Common myeloid progenitor, CD34-positive (primary cell): ENCODE data around the gene SCNN1A.

Source experiments
- CTCF ChIA-PET: fragments of 350-600 bp; sonication (Branson Sonifier 250); formaldehyde crosslinking; loops from one replicate; lab custom pipeline; 2021; ENCODE audit warnings: antibody characterized with exemption; lab: Charles Lee
- POLR2A ChIA-PET: fragments of 350-600 bp; sonication (Branson Sonifier 250); formaldehyde crosslinking; loops from one replicate; lab custom pipeline; 2021; ENCODE audit warnings: antibody characterized with exemption; lab: Charles Lee
- DNase-seq, 3 donors: peaks; one replicate each; pipeline versions ENCODE4 v3.0.0 to v3.0.0-alpha.2; 2013
- H3K27ac ChIP-seq, 2 experiments: 1 replicate in 1 of 2; 2 replicates in 1 of 2; pipeline ENCODE4 v1.7.0; 2013; ENCODE audit warnings: inconsistent platforms in 2 of 2, low read length in 2 of 2, mild to moderate bottlenecking in 2 of 2, low read depth in 1 of 2, moderate library complexity in 1 of 2; ENCODE audit not compliant: severe bottlenecking in 2 of 2, insufficient read depth in 1 of 2, poor library complexity in 1 of 2
- H3K27me3 ChIP-seq, 5 experiments: replicated peaks in 2 of 5; 1 replicate in 3 of 5; 2 replicates in 2 of 5; pipeline versions ENCODE4 v1.6.1 to v1.7.0; 2013; ENCODE audit warnings: low read length in 4 of 5, mild to moderate bottlenecking in 2 of 5, moderate library complexity in 2 of 5, inconsistent platforms in 1 of 5; ENCODE audit not compliant: insufficient read depth in 5 of 5, control insufficient read depth in 4 of 5
- H3K36me3 ChIP-seq, 4 experiments: 1 replicate in 2 of 4; 2 replicates in 2 of 4; pipeline versions ENCODE4 v1.6.1 to v1.7.0; 2013; ENCODE audit warnings: low read length in 3 of 4, control low read depth in 1 of 4, mild to moderate bottlenecking in 1 of 4; ENCODE audit not compliant: control insufficient read depth in 4 of 4, insufficient read depth in 4 of 4
- H3K4me1 ChIP-seq, 4 experiments: 1 replicate in 3 of 4; 2 replicates in 1 of 4; pipeline versions ENCODE4 v1.6.1 to v1.7.1; 2013; ENCODE audit warnings: low read length in 3 of 4, mild to moderate bottlenecking in 3 of 4, control low read depth in 1 of 4, inconsistent platforms in 1 of 4, moderate library complexity in 1 of 4; ENCODE audit not compliant: control insufficient read depth in 4 of 4, insufficient read depth in 4 of 4; ENCODE audit errors: control extremely low read depth in 1 of 4
- H3K4me3 ChIP-seq, 7 experiments: 1 replicate in 4 of 7; 2 replicates in 3 of 7; pipeline versions ENCODE4 v1.5.1 to v1.7.0; 2013; ENCODE audit warnings: mild to moderate bottlenecking in 7 of 7, low read length in 6 of 7, moderate library complexity in 6 of 7, inconsistent platforms in 2 of 7, low read depth in 2 of 7, control low read depth in 1 of 7; ENCODE audit not compliant: insufficient read depth in 4 of 7, control insufficient read depth in 1 of 7; ENCODE audit errors: extremely low read depth in 1 of 7
- H3K9me3 ChIP-seq, 5 experiments: 1 replicate in 4 of 5; 2 replicates in 1 of 5; pipeline versions ENCODE4 v1.6.1 to v1.7.1; 2013; ENCODE audit warnings: low read length in 4 of 5, mild to moderate bottlenecking in 2 of 5, inconsistent platforms in 1 of 5, low read depth in 1 of 5, moderate library complexity in 1 of 5; ENCODE audit not compliant: control insufficient read depth in 4 of 5, insufficient read depth in 2 of 5; ENCODE audit errors: control extremely low read depth in 1 of 5
- WGBS: methylation state at CpG from one replicate; pipeline ENCODE4 v1.1.5; 2013; ENCODE audit not compliant: insufficient coverage; 5-methylcytosine and 5-hydroxymethylcytosine counted together

The SCNN1A gene

DNA sequence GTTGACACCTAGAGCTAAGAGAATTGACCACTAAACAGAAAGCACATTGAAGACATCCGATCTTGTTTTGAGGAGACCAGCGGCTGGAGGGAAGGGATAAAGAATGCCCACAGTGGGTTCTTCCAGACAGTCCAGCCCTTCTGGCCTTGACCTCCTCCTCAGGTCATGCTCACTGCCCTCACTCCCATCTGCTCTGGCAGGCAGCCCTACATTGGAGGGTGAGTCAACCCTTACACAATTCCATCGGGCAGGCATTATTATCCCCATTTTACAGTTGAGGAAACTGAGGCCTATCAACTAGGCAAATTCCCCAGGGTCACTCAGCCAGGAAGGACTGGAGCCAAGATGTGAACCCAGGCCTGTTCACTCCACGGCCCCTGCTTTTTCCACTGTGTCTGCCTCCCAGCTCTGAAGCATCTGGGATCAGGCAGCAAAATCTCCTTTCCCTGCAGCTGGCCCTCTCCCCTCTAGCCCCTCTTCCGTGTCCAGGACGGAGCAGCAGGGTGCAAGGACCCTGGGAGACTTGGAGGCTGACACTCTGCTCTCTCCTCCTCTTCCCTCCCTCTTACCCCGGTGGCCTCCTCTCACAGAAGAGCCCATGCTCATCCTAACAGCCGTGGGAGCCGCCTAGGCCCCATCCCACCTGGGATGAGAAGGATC is 5.3 kb downstream of the SCNN1A start:
- Histone ChIP-seq H3K27ac (no peak overlapping the region), H3K36me3 (no peaks in the 10 kb centered on the region), H3K27me3 (no peaks in the 10 kb centered on the region), H3K4me1 (peaks cover 8 to 77% (median 47%) of the 10 kb centered on the region in 4 experiments), H3K4me3 (no peak overlapping the region), H3K9me3 (no peaks in the 10 kb centered on the region)
- WGBS: 95% methylated on average over 7 of the region's 9 CpGs
- no peak for DNase-seq
- POLR2A ChIA-PET: no interaction called here
- CTCF ChIA-PET: interaction anchor here (0.7 to 6.9 kb wide), 9 partner anchors 10 to 201 kb away, joined by 3 to 73 read pairs (median 7); partner anchors contain the start of genes LTBR and TNFRSF1A

DNA sequence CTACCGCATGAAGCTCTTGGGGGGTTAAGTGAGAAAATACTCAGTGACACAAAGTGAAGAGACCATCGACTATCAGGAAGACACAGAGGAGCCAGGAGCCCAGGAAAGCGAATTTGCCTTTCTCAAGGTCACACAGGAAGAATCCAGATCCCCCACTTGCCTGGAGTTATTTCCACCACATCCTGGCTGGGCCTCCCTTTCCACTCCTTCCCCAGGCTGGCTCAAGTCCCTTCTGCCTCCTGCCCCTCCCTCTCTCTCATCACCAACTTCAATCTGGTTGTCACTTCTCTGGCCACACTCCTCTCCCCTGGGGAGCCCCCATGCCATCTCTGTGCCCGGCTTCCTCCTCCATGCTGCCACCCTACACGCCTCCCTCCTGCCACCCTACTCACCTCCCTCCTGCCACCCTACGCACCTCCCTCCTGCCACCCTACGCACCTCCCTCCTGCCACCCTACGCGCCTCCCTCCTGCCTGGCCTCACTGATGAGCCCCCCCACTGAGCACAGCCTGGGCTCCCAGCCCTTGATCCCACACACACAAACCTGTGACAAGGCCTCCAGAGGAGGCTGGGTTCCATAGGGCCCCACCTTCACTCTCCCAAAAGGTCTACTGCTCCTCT is 6.3 kb downstream of the SCNN1A start:
- Histone ChIP-seq H3K4me1 (peaks cover 8 to 70% (median 47%) of the 10 kb centered on the region in 4 experiments), H3K36me3 (no peaks in the 10 kb centered on the region), H3K4me3 (no peak overlapping the region), H3K27ac (no peak overlapping the region), H3K9me3 (no peaks in the 10 kb centered on the region), H3K27me3 (no peaks in the 10 kb centered on the region)
- ChIA-PET POLR2A (no interaction called here), CTCF (interaction anchor here (0.7 to 7.2 kb wide), 9 partner anchors 15 to 202 kb away, joined by 3 to 84 read pairs (median 7); partner anchors contain the start of genes LTBR and TNFRSF1A)
- DNase-seq: no peak
- WGBS: 86% methylated on average over 9 of the region's 9 CpGs

DNA sequence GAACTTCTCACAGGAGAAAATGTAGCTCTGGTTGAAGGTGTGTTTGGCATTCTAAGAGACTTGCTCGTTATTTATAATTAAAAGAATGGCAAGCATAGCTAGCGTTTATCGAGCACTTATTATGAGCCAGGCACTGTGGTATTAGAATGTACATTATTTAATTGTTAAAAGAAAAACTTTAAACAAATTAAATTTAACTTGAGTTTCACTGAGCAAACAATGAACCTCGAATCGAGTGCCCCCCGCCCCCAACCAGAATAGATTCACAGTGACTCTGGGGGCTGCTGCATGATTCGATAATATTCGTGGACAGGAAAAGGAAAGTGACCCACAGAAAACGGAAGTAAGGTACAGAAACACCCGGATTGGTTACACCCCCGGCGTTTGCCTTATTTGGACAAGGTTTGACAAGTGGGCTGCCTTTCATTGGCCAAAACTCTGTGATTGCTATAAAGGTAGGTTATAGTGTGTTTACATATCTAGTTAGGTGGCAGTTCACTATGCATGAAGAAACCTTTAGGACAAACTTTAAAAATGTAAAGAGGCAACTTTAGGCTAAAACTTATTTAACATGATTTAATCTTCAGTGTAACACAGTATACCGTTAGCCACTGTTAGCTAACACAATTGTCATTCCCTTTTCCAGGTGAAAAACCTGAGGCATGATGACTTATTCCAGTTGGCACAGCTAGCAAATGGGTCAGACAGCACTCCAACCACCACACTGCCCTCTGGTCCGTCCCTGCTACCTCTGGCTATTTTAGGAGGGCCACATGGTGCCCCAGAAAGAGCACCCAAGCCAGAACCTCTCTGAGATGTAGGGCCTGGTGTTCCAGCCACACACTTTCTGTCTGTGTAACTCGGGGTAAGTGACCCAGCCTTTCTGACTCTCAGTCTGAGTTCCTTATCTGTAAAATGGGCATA is 7.1 kb downstream of the SCNN1A start:
- Histone ChIP-seq H3K27ac (no peak overlapping the region), H3K4me3 (no peak overlapping the region), H3K36me3 (no peaks in the 10 kb centered on the region), H3K4me1 (peaks cover 8 to 70% (median 46%) of the 10 kb centered on the region in 4 experiments), H3K27me3 (no peaks in the 10 kb centered on the region), H3K9me3 (no peaks in the 10 kb centered on the region)
- DNase-seq: peak in 2 of 3 donors; percentile 41 to 60
- WGBS: 55% methylated on average over 6 of the region's 15 CpGs
- POLR2A ChIA-PET: interaction anchor here (0.8 kb wide), 1 partner anchor 31 kb away, joined by 5 read pairs; no protein-coding TSS in a partner anchor
- CTCF ChIA-PET: interaction anchor here (0.5 to 7.2 kb wide), 19 partner anchors 9 to 97 kb away, joined by 3 to 84 read pairs (median 4); partner anchors contain the start of gene LTBR

DNA sequence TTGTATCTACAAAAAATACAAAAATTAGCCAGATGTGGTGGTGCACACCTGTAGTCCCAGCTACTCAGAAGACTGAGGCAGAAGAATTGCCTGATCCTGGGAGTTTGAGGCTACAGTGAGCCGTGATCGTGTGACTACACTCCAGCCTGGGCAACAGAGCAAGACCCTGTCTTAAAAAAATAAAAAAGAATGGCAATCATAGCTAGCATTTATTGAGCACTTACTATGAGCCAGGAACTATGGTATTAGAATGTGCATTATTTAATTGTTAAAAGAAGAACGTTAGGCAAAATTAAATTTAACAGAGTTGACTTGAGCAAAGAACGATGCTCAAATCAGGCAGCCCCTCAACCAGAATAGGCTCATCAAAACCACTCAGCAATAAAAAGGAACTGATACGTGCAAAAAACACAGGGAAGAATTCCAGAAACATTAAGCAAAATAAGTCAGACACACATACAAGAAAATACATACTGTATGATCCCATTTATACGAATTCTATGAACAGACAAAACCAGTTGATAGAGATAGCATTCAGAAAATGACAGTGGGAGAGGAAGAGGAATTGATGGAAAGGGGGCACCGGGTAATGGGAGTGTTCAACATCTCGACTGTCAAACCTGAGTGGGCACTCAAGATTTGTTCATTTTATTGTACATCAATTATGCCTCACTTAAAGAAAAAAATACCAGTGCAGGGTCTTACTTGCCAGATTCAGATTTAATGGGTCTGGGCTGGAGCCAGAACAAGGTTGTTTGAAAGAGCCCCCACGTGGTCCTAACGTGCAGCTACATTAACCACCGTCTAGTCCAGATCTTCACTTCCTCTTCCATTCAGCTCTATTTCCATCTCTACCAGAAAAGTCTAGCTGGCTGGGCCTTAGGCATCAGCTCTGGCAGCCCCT is 8.0 kb downstream of the SCNN1A start:
- Histone ChIP-seq H3K27ac (no peak overlapping the region), H3K4me3 (no peak overlapping the region), H3K4me1 (peaks cover 8 to 61% (median 40%) of the 10 kb centered on the region in 4 experiments), H3K9me3 (no peaks in the 10 kb centered on the region), H3K27me3 (no peaks in the 10 kb centered on the region), H3K36me3 (no peaks in the 10 kb centered on the region)
- WGBS: 76% methylated on average over 4 of the region's 11 CpGs
- ChIA-PET CTCF (interaction anchor here (0.5 to 7.2 kb wide), 18 partner anchors 10 to 98 kb away, joined by 3 to 84 read pairs (median 4); partner anchors contain the start of gene LTBR), POLR2A (interaction anchor here (0.8 to 1.3 kb wide), 2 partner anchors 27 to 30 kb away, joined by 3 to 5 read pairs; no protein-coding TSS in a partner anchor)
- DNase-seq: peak; percentile 84 to 93 (median 92)

DNA sequence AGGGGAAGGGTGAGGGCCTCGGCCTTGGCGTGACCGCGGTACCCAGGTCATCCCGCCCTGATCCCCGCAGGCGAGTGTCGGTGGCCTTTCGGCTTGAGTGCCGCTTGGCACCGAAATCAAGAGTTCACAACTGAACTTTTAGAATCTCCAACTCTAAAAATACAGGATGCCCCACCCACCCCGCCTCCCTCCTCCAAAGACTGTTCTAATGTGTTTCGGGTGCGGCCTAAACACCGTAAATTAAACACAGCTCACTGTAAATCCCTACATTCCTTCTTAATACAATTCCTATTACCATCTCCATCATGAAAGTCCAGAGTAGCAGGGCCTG is 11.4 kb downstream of the SCNN1A start:
- 1% methylated on average over 14 of the region's 15 CpGs for WGBS
- H3K27ac ChIP-seq: peak overlapping the region in 1 of 2 experiments; percentile 76
- H3K4me3 ChIP-seq: peak overlapping the region; percentile 72 to 92 (median 79)
- ChIA-PET CTCF (interaction anchor here (1.0 to 7.2 kb wide), 6 partner anchors 13 to 29 kb away, joined by 3 to 84 read pairs (median 10); partner anchors contain the start of gene TNFRSF1A), POLR2A (interaction anchor here (1.6 to 1.8 kb wide), 2 partner anchors 18 to 27 kb away, joined by 5 to 12 read pairs; no protein-coding TSS in a partner anchor)
- H3K9me3 ChIP-seq: no peaks in the 10 kb centered on the region
- DNase-seq: peak in 1 of 3 donors; percentile 49
- H3K27me3 ChIP-seq: no peaks in the 10 kb centered on the region
- peaks cover 8 to 44% (median 26%) of the 10 kb centered on the region in 4 experiments for H3K4me1 ChIP-seq
- no peaks in the 10 kb centered on the region for H3K36me3 ChIP-seq
